ENCODE measurements around the gene RHOF.

The RHOF gene

DNA sequence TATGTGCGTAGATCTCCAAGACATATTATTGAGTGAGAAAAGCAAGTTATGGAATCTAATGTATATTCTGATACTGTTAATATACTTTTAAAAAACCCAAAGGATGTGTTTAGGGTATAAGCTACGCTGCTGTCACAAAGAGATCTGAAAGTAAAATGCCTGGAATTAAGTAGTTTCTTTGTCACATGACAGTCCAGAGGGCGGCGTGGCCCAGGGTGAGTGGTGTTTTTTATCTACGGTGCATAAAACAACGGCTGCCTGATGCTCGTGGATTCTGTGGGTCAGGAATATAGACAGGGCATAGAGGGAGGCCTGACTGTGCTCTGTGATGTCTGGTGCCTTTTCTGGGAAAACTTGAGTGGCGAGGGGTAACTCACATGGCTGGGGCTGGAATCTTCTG lies 59.6 kb downstream of the RHOF start:
- DNase-seq = no peak

DNA sequence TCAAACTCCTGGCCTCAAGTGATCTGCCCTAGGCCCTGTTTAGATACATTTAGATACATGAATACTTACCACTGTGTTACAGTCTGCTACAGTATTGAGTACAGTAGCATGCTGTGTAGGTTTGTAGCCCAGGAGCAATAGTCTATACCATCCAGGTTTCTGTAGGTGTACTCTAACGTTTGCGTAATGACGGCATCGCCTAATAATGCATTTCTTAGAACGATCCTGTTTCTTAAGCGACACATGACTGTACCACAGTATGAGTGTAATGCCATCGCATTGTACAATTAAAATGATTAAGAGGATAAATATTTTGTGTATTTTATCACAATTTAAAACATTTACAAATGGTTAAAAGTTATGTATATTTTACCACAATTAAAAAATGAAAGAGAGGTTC lies 62.0 kb downstream of the RHOF start:
- no peak for DNase-seq

DNA sequence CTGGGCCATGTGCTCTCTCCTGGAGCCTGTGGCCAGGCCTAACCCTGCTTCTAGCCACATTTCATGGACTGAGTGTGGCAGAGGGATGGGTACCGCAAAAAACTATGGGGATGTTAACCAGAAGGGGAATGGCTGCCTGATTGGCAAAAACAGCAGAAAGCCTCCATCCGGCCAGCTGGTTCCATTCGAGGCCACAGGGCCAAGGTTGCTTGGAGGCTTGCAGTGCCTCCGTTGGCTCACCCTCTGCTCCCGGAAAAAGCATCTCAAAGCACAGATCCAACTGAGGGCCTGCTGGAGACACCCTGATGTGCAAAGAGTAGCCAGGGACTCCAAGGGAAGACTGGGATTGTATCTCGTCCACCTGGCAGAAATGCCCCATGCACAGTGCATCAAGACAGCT lies 64.5 kb downstream of the RHOF start:
- DNase-seq = no peak

Measured in cortex of kidney (tissue), 1 donor.